AG10803 (cell line): ENCODE data around the gene DNHD1.
A peak's percentile ranks its signal among the peaks of the same experiment; 100 is the strongest.

Source experiments
- DNase-seq: peaks from one replicate; pipeline ENCODE4 v3.0.0; 2010; ENCODE audit warnings: low read depth
- H3K4me3 ChIP-seq: 2 replicates; pipeline ENCODE4 v1.5.1; 2011; ENCODE audit warnings: mild to moderate bottlenecking, low read length, control low read depth
- CTCF ChIP-seq: conservative IDR thresholded peaks from 2 replicates; pipeline ENCODE4 v1.5.1; 2011; ENCODE audit warnings: mild to moderate bottlenecking, low read length, control low read depth, inconsistent platforms

The DNHD1 gene

GRCh38 chr11:6615882-6616585 lies 119.0 kb downstream of the DNHD1 start:
- DNase-seq, result no peak
- no peak overlapping the region for H3K4me3 ChIP-seq
- no peak for TF ChIP-seq CTCF

GRCh38 chr11:6616596-6617250 lies 119.6 kb downstream of the DNHD1 start:
- H3K4me3 ChIP-seq, result no peak overlapping the region
- no peak for DNase-seq
- no peak for TF ChIP-seq CTCF

- no peak for TF ChIP-seq CTCF
- H3K4me3 ChIP-seq, result peak overlapping the region; percentile 98
- DNase-seq, result no peak
Measured at GRCh38 chr11:6617315-6617781, 120.3 kb downstream of the DNHD1 start.

GRCh38 chr11:6618117-6619003 lies 121.3 kb downstream of the DNHD1 start:
- DNase-seq, result peak; percentile 66
- peak; percentile 35 for TF ChIP-seq CTCF
- peak overlapping the region; percentile 98 for H3K4me3 ChIP-seq

- no peak; the same call in 1 of the 2 replicates for TF ChIP-seq CTCF
- H3K4me3 ChIP-seq, result peak within 1 kb of the TSS; percentile 98
- peak; percentile 91 for DNase-seq
Measured at GRCh38 chr11:6619004-6619745, 122.1 kb downstream of the DNHD1 start, which contains the start of gene TPP1. TSS of gene TPP1 (minus strand) at chr11:6619422. CDS start at chr11:6619400, 22 bp downstream.

- no peak for TF ChIP-seq CTCF
- no peak for DNase-seq
- H3K4me3 ChIP-seq, result no peak overlapping the region
Measured at GRCh38 chr11:6620636-6621035, 123.6 kb downstream of the DNHD1 start.
